TTC549 (cell line): ENCODE results near the gene RNF14.
"Not testable (repeated sequence)": the region's sequence is repeated elsewhere in the genome, so short reads cannot be mapped to it uniquely, and the experiment has no call there.

Experiments used
- FAIRE-seq: peaks from 2 replicates; lab custom pipeline; 2012; peaks lifted over from hg19 to GRCh38; lab: Jason Lieb, UNC

Gene RNF14

DNA sequence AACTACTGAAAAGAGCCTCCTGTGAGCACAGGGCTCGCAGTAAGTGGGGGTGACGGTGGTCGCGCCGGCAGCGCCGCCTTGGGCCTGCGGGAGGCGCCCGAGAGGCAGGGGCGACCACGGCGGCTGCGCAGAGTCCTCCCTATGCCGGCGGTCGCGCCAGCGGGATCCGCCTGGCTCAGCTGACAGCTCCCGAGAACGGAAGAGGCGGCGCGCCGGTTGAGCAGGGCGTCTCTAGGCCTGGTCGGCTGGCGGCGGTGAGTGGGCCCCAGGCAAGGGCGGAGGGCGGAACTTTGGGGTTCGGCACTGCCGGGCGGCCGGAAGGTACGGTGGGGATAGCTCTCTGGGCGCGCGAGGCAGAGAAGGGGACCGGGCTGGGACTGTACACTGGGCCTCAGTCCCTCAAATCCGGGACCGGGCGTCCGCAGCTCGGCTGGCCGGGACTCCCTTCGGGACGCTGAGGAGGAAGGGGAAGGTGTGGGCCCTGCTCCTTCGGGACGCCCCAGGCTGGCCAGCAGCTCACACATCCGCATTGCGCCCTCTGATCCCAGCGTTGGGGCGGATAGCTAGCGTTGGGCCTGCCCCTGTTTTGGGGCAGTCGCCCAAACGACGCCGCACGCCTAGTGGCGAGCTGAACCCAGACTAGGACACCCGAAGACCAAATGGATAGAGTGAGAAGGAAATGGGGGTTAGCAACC is at the start of gene RNF14:
TSS of gene RNF14 (plus strand) at position 192 of the 695 bp plus-strand sequence. CDS start 4,484 bp downstream, outside the sequence.
- no peak for FAIRE-seq

GRCh38 chr5:141919218-141920119 is 49.4 kb upstream of the RNF14 start:
- no peak for FAIRE-seq

DNA sequence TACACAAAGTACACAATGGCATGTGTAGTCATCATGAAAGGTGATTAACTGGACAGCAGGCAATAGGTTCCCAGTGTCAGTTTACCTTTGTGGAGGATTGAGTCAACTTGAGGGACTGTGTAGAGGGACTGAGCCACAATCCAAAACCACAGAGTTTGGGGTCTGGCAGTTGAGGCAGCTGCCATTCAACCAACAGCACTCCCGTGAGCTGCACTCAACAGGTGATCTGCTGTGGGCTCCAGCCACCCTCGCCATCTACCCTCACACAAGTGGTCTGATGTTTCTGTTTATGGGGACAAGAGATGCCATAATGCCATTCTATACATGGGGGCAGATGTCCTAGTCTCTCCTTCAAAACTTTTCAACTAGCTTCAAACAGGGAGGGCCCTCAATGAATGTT is 48.1 kb upstream of the RNF14 start:
- FAIRE-seq, result no peak

DNA sequence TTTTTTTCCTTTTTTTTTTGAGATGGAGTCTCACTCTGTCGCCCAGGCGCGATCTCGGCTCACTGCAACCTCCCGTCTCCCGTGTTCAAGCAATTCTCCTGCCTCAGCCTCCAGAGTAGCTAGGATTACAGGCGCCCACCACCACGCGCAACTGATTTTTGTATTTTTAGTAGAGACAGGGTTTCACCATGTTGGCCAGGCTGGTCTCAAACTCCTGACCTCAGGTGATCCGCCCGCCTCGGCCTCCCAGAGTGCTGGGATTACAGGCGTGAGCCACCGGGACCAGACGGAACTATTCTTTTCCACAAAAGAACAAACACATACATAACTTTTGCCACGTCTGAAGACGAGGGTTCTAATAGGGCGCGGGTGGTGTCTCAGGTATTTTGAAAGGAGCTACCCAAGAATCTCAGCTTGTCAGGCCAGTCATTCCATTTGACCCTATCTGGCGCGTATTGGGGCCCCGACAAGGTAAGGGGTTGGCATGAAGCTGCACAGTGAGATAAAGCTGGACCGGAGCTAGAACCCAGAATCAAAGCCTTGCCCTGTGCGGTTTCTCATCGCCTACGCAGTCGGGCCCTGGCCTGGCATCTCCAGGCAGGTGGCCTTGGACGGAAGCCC is 46.0 kb upstream of the RNF14 start:
- FAIRE-seq, result not testable (repeated sequence)

- FAIRE-seq, result peak; percentile 78
These were observed 45.2 kb upstream of the RNF14 start, which contains the start of gene DELE1 for GRCh38 chr5:141923448-141924313. Gene DELE1, plus strand, starts transcription at chr5:141923871. Its CDS starts 71 bp downstream, at chr5:141923942.

- no peak for FAIRE-seq
These were observed 42.5 kb upstream of the RNF14 start for GRCh38 chr5:141926434-141926833.

DNA sequence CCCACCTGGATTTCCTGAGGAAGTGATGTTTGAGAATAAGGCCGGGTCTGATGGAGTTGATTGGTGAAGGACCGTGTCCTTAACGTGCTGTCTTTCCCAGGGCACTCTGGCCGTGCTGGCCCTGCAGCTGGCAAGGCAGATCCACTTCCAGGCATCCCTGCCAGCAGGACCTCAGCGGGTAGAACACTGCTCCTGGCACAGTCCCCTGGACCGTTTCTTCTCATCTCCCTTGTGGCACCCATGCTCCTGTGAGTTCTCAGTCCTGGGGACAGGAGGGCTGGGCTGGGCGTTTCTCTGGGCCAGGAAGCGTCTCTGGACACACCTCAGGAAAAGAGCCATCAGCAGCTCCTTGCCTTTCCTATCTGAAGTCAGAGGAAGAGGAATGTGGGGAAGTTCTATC is 40.9 kb upstream of the RNF14 start:
- FAIRE-seq, result no peak

DNA sequence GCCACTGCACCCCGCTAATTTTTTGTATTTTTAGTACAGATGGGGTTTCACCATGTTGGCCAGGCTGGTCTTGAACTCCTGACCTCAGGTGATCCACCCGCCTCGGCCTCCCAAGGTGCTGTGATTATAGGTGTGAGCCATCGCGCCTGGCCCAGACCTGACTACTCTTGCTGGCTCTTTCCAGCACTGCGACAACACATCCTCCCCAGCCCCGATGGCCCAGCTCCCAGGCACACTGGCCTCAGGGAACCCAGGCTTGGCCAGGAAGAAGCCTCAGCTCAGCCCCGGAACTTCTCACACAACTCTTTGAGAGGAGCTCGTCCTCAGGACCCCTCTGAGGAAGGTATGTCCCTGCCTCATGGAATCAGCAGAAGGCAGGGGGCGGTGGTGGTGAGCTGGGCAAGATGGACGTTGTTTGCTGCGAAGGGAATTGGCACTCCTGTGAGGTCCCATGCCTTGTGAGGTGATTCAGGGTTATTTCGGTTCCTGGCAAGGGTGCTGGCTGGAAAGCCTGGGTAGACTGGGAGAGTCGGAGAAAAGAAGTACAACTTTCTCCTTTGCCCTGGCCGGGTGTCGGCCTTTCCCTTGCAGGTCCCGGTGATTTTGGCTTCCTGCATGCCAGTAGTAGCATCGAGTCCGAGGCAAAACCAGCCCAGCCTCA is 39.4 kb upstream of the RNF14 start:
- FAIRE-seq, result no peak

- FAIRE-seq, result no peak
These were observed 37.2 kb upstream of the RNF14 start for GRCh38 chr5:141931694-141932093.

- no peak for FAIRE-seq
These were observed 35.8 kb upstream of the RNF14 start for GRCh38 chr5:141933151-141933550.

GRCh38 chr5:141934099-141934844 is 34.6 kb upstream of the RNF14 start:
- FAIRE-seq, result no peak

DNA sequence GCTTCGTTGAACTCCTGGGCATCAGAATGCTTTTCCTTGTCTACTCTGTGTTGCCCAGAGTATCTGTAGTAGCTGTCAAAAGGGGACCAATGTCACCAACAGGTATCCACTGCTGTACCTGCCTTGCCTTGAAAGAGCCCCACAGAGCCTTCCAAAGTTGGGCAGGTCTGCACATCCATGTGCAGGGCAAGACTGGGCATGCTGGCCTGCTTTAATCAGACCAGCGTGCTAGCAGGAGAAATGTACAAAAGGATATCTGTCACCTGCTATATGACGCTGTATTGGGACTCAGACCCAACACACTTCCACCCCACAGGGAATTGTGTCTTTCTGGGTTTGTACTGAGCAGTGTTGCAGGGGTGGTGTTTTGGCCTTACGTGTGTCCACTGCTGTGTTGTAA is 33.4 kb upstream of the RNF14 start:
- FAIRE-seq, result no peak

GRCh38 chr5:141940695-141941271 is 28.1 kb upstream of the RNF14 start:
- no peak for FAIRE-seq

GRCh38 chr5:141941307-141941706 is 27.6 kb upstream of the RNF14 start:
- no peak for FAIRE-seq

- no peak for FAIRE-seq
These were observed 27.1 kb upstream of the RNF14 start for GRCh38 chr5:141941779-141942178.

DNA sequence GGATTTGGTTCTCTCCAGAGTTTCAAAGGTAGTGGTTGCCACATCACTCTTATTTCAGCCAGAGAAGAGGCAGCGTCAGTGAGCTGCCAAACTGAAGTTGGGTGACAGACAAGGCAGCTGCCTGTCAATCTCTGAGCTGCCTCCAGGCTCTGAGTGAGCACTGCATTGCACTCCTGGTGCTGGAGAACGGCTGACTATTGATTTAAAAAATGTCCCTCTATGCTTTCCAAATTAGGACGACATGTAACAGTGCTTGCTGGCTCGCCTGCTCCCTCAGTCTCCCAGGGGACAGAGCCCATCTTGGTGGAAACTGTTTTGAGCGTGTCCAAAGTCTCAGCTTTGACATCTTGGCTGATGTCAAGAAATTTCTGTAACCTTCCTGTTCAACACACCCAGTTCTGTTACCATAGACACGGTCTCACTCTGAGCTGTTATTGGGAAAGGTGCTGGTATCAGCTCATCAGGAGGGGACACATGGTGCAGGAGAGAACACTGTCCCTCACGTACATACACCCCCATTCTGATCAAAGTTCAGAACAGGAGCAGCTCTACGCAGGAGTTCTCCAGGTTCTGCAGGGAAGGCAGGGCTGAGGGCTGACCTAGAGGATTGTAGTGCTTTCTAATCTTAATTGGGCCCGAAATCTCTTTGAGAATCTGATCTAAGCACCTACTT is 26.6 kb upstream of the RNF14 start:
- FAIRE-seq, result no peak

DNA sequence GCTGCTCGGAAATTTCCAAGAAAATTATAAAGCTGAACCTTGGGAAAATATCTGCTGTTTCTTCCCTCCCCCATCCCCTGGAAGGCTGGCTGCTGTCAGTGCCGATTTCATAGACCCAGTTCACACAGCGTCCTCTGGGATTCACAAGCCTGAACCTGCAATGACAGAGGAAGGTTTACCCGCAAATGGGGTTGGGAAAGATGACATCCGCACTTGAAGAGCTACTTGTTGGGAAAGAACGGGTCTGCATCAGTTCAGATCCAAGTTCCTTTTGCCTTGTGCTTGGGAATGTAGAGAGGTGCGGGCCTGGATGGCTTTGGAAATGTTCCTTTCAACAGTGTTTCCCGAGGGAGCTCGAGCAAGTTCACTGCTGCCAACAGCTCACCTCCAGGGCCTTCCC is 24.8 kb upstream of the RNF14 start:
- no peak for FAIRE-seq

DNA sequence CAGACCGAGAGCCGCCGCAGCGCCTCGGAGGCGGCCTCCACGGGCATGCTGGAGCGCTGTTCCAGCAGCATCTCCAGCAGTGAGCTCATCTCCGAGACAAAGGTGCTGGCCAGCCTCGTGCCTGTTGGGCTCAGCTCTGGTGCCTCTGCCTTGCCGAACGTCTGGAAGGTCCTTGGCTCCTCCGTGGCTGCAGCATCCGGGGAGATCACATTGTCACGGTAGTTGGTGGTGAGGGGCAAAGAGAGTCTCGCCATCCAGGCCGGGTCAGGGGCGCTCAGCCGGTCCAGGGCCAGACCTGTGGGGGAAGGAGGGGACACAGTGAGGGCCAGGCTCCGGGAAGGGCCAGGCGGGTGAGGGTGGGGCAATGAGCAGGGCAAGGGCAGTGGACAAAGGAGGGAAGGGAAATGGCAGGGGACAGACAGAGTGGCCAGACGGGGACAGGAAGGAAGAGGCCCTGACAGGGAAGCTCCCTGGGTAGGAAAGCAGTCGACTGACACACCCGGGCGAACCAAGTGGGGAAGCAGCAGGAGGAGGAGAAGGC is 23.3 kb upstream of the RNF14 start:
- FAIRE-seq, result no peak

DNA sequence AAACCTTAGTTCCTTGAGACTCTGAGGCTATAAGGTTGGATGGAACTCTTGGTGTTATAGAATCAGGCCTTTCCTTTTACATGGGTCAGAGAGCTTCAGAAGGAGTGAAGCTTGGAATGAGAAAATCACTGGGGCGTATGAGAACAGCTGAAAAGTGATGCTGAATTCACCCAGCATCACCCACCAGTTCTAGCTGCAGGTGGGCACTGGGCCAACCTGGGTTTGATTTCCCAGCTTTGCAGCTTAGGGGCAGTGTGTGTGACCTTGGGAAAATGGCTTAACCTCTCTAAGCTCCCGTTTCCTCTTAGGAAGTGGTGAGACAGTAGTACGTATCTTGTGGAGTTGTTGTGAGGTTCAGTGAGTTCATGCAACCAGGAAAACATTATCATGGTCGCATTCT is 21.6 kb upstream of the RNF14 start:
- FAIRE-seq, result no peak
